Neuronal stem cell (in vitro differentiated cells): ENCODE results near the gene MACROD1.

Experiments
- DNase-seq: peaks from one replicate; pipeline ENCODE4 v3.0.0-alpha.2; 2013; ENCODE audit warnings: low spot score
- H2AFZ ChIP-seq: one replicate; pipeline ENCODE4 v1.6.1; 2013; ENCODE audit warnings: mild to moderate bottlenecking, low read length, inconsistent platforms
- H2AK5ac ChIP-seq: 2 replicates; pipeline ENCODE4 v1.6.1; 2013; ENCODE audit warnings: low read depth, mild to moderate bottlenecking, inconsistent platforms, low read length, moderate library complexity, mixed read lengths
- H2BK120ac ChIP-seq: 2 replicates; pipeline ENCODE4 v1.6.1; 2013; ENCODE audit warnings: low read depth, mild to moderate bottlenecking, inconsistent platforms, low read length, moderate library complexity, mixed read lengths
- H2BK12ac ChIP-seq: one replicate; pipeline ENCODE4 v1.6.1; 2013; ENCODE audit warnings: low read length, inconsistent platforms
- H2BK15ac ChIP-seq: 2 replicates; pipeline ENCODE4 v1.6.1; 2013; ENCODE audit warnings: mild to moderate bottlenecking, low read length, inconsistent platforms, mixed read lengths
- H2BK5ac ChIP-seq: one replicate; pipeline ENCODE4 v1.6.1; 2013; ENCODE audit warnings: inconsistent platforms, mild to moderate bottlenecking, low read length, moderate library complexity
- H3K14ac ChIP-seq: one replicate; pipeline ENCODE4 v1.6.1; 2013; ENCODE audit warnings: low read length, inconsistent platforms
- H3K18ac ChIP-seq: 2 replicates; pipeline ENCODE4 v1.6.1; 2013; ENCODE audit warnings: low read length, inconsistent platforms
- H3K23ac ChIP-seq: 2 replicates; pipeline ENCODE4 v1.6.1; 2013; ENCODE audit warnings: low read depth, mild to moderate bottlenecking, mixed read lengths, low read length, inconsistent platforms; ENCODE audit not compliant: poor library complexity
- H3K27ac ChIP-seq: replicated peaks from 3 replicates; pipeline ENCODE4 v1.5.1; 2013; ENCODE audit warnings: low read length, inconsistent platforms
- H3K27me3 ChIP-seq, 3 experiments: 2 replicates each; pipeline ENCODE4 v1.6.1; 2013; ENCODE audit warnings: low read length in 3 of 3, mild to moderate bottlenecking in 2 of 3, inconsistent platforms in 1 of 3, low read depth in 1 of 3, mixed read lengths in 1 of 3, moderate library complexity in 1 of 3; ENCODE audit not compliant: control insufficient read depth in 3 of 3, insufficient read depth in 3 of 3
- H3K36me3 ChIP-seq, 2 donors: replicated peaks in 1 of 2; 2 replicates each; pipeline ENCODE4 v1.6.1; 2013; ENCODE audit warnings: low read length in 2 of 2; ENCODE audit not compliant: control insufficient read depth in 2 of 2, insufficient read depth in 2 of 2
- H3K4ac ChIP-seq: 2 replicates; pipeline ENCODE4 v1.6.1; 2013; ENCODE audit warnings: inconsistent platforms, mild to moderate bottlenecking, low read length, moderate library complexity
- H3K4me1 ChIP-seq, 2 donors: 1 replicate in 1 of 2; 2 replicates in 1 of 2; pipeline ENCODE4 v1.6.1; 2013; ENCODE audit warnings: low read length in 2 of 2, low read depth in 1 of 2; ENCODE audit not compliant: control insufficient read depth in 2 of 2, insufficient read depth in 1 of 2
- H3K4me2 ChIP-seq: one replicate; pipeline ENCODE4 v1.6.1; 2013; ENCODE audit warnings: mild to moderate bottlenecking, low read length, inconsistent platforms; ENCODE audit not compliant: insufficient read depth, poor library complexity, severe bottlenecking
- H3K4me3 ChIP-seq, 2 donors: 2 replicates each; pipeline ENCODE4 v1.5.1; 2013; ENCODE audit warnings: low read length in 2 of 2, mild to moderate bottlenecking in 2 of 2, inconsistent platforms in 1 of 2, moderate library complexity in 1 of 2
- H3K79me1 ChIP-seq: one replicate; pipeline ENCODE4 v1.6.1; 2013; ENCODE audit warnings: low read depth, mild to moderate bottlenecking, inconsistent platforms, low read length, moderate library complexity
- H3K9ac ChIP-seq: one replicate; pipeline ENCODE4 v1.6.1; 2013; ENCODE audit warnings: mild to moderate bottlenecking, low read depth, low read length, inconsistent platforms; ENCODE audit not compliant: poor library complexity
- H3K9me3 ChIP-seq, 2 donors: replicated peaks in 1 of 2; 2 replicates each; pipeline versions ENCODE3 to v1.6.1; 2013; ENCODE audit warnings: low read length in 2 of 2, mild to moderate bottlenecking in 2 of 2, inconsistent platforms in 1 of 2, low read depth in 1 of 2, mixed read lengths in 1 of 2, moderate library complexity in 1 of 2; ENCODE audit not compliant: control insufficient read depth in 2 of 2, insufficient read depth in 1 of 2
- H4K8ac ChIP-seq: one replicate; pipeline ENCODE4 v1.6.1; 2013; ENCODE audit warnings: low read depth, mild to moderate bottlenecking, inconsistent platforms, low read length, moderate library complexity
- H4K91ac ChIP-seq: one replicate; pipeline ENCODE4 v1.6.1; 2013; ENCODE audit warnings: low read length, low read depth, mild to moderate bottlenecking, inconsistent platforms; ENCODE audit not compliant: poor library complexity
- WGBS, 2 donors: extraction: QIAGEN DNeasy Blood & Tissue Kit; methylation state at CpG; one replicate each; pipeline ENCODE4 v1.1.7; 2013; ENCODE audit warnings: missing lambda C conversion rate in 2 of 2, mixed read lengths in 1 of 2; ENCODE audit not compliant: insufficient read length in 2 of 2, insufficient replicate concordance in 1 of 2; ENCODE audit errors: extremely low coverage in 2 of 2; 5-methylcytosine and 5-hydroxymethylcytosine counted together

The MACROD1 gene

DNA sequence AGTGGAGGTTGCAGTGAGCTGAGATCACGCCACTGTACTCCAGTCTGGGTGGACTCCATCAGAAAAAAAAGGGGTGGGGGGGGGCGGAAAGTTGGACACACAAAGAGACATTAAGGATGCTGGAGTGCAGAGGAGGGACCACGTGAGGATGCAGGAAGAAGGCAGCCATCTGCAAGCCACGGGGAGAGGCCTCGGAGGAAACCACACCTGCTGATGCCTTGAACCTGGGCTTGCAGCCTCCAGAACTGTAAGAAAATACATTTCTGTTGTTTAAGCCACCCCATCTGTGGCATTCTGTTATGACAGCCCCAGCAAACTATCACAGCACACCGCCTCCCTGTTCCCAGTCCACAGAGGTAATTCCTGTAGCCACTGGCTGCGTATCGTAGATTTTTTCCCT, 10.8 kb upstream of the MACROD1 start:
- peaks cover 4 to 6% of the 10 kb centered on the region in 2 donors for H3K9me3 ChIP-seq
- H2AK5ac ChIP-seq: no peak overlapping the region
- H3K27me3 ChIP-seq: no peaks in the 10 kb centered on the region
- H2AFZ ChIP-seq: no peak overlapping the region
- no peak overlapping the region for H3K27ac ChIP-seq
- H3K4me1 ChIP-seq: peaks cover 5 to 9% of the 10 kb centered on the region in 2 donors
- no peak overlapping the region for H3K18ac ChIP-seq
- no peak overlapping the region for H2BK15ac ChIP-seq
- H3K9ac ChIP-seq: no peak overlapping the region
- no peak overlapping the region for H4K91ac ChIP-seq
- H3K4me3 ChIP-seq: no peak overlapping the region
- no CpG with 5 or more reads among the region's 8 CpGs for WGBS, 2 donors
- no peak overlapping the region for H3K14ac ChIP-seq
- H3K79me1 ChIP-seq: no peaks in the 10 kb centered on the region
- H2BK12ac ChIP-seq: no peak overlapping the region
- H3K36me3 ChIP-seq: no peaks in the 10 kb centered on the region
- no peak overlapping the region for H2BK120ac ChIP-seq
- H4K8ac ChIP-seq: no peak overlapping the region
- H3K4me2 ChIP-seq: no peak overlapping the region
- no peak overlapping the region for H3K4ac ChIP-seq
- no peak overlapping the region for H3K23ac ChIP-seq
- H2BK5ac ChIP-seq: no peak overlapping the region
- DNase-seq: no peak

DNA sequence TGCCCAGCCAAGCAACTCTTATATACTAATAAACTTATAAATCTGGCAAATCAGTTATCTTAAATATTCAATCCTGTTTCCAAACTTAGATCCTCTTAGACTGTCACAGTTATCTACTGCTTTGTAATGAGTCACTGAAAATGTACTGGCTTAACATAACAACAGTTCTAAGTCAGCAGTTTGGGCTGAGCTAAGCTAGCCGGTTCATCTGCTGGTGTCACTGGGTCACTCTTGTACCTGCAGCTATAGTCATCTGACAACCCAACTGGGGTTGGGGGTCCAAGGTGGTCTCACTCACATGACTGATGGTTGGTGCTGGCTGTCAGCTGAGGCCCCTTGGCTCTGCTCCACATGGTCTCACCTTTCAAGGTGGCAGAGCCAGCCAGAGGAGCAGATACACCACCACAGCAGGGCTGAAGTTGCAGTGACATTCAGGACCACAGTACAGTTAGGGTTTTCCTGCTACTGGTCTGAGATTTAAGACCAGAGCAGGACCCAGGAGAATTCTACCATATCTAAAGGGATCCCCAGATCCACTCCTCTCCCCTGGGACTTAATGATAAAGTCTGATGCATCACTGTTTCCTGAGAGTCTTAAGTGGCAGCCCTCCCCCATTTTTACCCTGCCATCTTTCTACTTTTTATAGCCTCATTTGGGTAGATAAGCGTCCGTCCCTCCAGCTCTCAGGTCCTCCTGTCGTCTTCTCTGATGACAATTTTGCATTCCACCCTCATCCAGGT, 7.9 kb upstream of the MACROD1 start:
- Histone ChIP-seq H2BK12ac (no peak overlapping the region), H3K9ac (no peak overlapping the region), H3K4me2 (no peak overlapping the region), H3K4me3 (peak overlapping the region in 1 of 2 donors; percentile 5), H3K27me3 (no peaks in the 10 kb centered on the region), H3K4me1 (no peaks in the 10 kb centered on the region), H2BK15ac (no peak overlapping the region), H2BK120ac (no peak overlapping the region), H3K4ac (no peak overlapping the region), H2AK5ac (no peak overlapping the region), H4K8ac (no peak overlapping the region), H2BK5ac (no peak overlapping the region), H2AFZ (no peak overlapping the region), H3K79me1 (no peaks in the 10 kb centered on the region), H3K27ac (no peak overlapping the region), H3K14ac (no peak overlapping the region), H4K91ac (no peak overlapping the region), H3K36me3 (no peaks in the 10 kb centered on the region), H3K23ac (no peak overlapping the region), H3K18ac (no peak overlapping the region), H3K9me3 (peaks cover 4 to 6% of the 10 kb centered on the region in 2 donors)
- no peak for DNase-seq
- no CpG with 5 or more reads among the region's 4 CpGs for WGBS, 2 donors

DNA sequence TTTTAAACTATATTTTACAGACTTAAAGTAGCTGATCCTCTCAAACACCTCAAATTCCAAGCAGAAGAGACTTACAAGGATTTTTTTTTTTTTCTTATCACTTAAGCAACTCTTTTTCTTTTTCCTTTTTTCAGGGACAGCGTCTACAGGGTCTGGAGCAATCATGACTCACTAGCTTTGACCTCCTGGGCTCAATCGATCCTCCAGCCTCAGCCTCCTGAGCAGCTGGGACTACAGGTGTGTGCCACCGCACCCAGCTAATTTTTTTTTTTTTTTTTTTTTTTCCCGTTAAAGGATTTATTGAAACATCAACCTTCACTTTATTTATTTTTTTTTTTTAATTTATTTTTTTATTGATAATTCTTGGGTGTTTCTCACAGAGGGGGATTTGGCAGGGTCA, 4.5 kb upstream of the MACROD1 start:
- no peak for DNase-seq
- no peak overlapping the region for H3K9ac ChIP-seq
- no peak overlapping the region for H3K14ac ChIP-seq
- no peak overlapping the region for H3K27ac ChIP-seq
- no peak overlapping the region for H2BK120ac ChIP-seq
- no peak overlapping the region for H3K23ac ChIP-seq
- no CpG with 5 or more reads among the region's 4 CpGs for WGBS, 2 donors
- H4K8ac ChIP-seq: no peak overlapping the region
- H2BK15ac ChIP-seq: no peak overlapping the region
- H3K4me3 ChIP-seq: no peak overlapping the region
- H3K36me3 ChIP-seq: no peaks in the 10 kb centered on the region
- H4K91ac ChIP-seq: no peak overlapping the region
- H3K4me2 ChIP-seq: no peak overlapping the region
- H3K79me1 ChIP-seq: no peaks in the 10 kb centered on the region
- H3K9me3 ChIP-seq: peaks cover 4 to 6% of the 10 kb centered on the region in 2 donors
- no peak overlapping the region for H3K18ac ChIP-seq
- no peak overlapping the region for H2BK12ac ChIP-seq
- no peak overlapping the region for H2BK5ac ChIP-seq
- no peak overlapping the region for H2AFZ ChIP-seq
- no peaks in the 10 kb centered on the region for H3K27me3 ChIP-seq
- no peak overlapping the region for H2AK5ac ChIP-seq
- no peak overlapping the region for H3K4ac ChIP-seq
- H3K4me1 ChIP-seq: peaks cover 1 to 4% of the 10 kb centered on the region in 2 donors

DNA sequence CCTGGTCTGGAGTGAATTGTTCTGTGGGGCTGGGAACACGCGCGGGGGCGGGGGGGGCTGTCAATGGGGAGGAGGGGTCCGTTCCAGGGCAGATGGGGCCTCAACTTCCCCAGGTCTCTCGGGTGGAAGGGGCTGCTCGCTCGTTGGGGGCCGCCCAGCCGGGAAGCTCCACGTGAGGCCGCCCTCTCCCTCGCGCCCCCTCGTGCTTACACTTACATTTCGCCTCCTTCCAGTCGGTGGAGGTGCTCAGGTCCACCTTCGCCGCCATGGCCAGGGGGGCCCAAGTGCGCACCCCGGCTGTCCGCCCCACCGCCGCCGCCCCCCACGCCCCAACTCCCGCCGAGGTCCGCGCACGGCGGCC, 452 bp downstream of the MACROD1 start:
- H3K27ac ChIP-seq: no peak overlapping the region
- no peaks in the 10 kb centered on the region for H3K36me3 ChIP-seq
- no peaks in the 10 kb centered on the region for H3K27me3 ChIP-seq
- peak overlapping the region; percentile 24 for H3K4ac ChIP-seq
- H3K4me3 ChIP-seq: peak overlapping the region; percentile 85
- peak overlapping the region; percentile 44 for H3K23ac ChIP-seq
- no peaks in the 10 kb centered on the region for H3K9me3 ChIP-seq
- H3K4me1 ChIP-seq: peaks cover 8 to 12% of the 10 kb centered on the region in 2 donors
- H3K79me1 ChIP-seq: peaks cover 2% of the 10 kb centered on the region
- no peak overlapping the region for H3K14ac ChIP-seq
- no peak for DNase-seq
- H2AK5ac ChIP-seq: peak overlapping the region; percentile 79
- H2BK15ac ChIP-seq: peak overlapping the region; percentile 86
- no peak overlapping the region for H2BK120ac ChIP-seq
- H2BK5ac ChIP-seq: peak overlapping the region; percentile 69
- H3K4me2 ChIP-seq: peak overlapping the region; percentile 85
- H2BK12ac ChIP-seq: peak overlapping the region; percentile 6
- H3K18ac ChIP-seq: peak overlapping the region; percentile 95
- H4K8ac ChIP-seq: no peak overlapping the region
- H2AFZ ChIP-seq: peak overlapping the region; percentile 100
- peak overlapping the region; percentile 62 for H4K91ac ChIP-seq
- WGBS, 2 donors: no CpG with 5 or more reads among the region's 32 CpGs
- peak overlapping the region; percentile 87 for H3K9ac ChIP-seq
